ENCODE measurements around the gene MAML3. TPM values are rescaled to one million over a fixed set of nuclear protein-coding genes. Genes with fewer than 3 reads are reported as not detected.

MAML3 gene
- total RNA-seq, 5 donors from 2014 or later (not counting 1 experiment from before 2014, with no cell fraction given), result 2.0 to 3.4 (median 2.7) TPM

- ATAC-seq (replicated peaks in 1 of 4) (no peak), DNase-seq (no peak)
- H3K36me3 Mint-ChIP-seq, result no peaks in the 10 kb centered on the region
- Histone ChIP-seq H3K27ac (ENCODE audit: low read length) (no peak overlapping the region), H3K4me3 (ENCODE audit: control insufficient read depth in 1 of 2, extremely low read depth in 1 of 2, low read length in 1 of 2) (no peak overlapping the region), H3K4me1 (ENCODE audit: control insufficient read depth in 1 of 2, extremely low read depth in 1 of 2, insufficient read depth in 2 of 2, low read length in 2 of 2) (peaks cover 7 to 10% of the 10 kb centered on the region in 2 experiments), H3K36me3 (ENCODE audit: control insufficient read depth in 2 of 2, extremely low read depth in 1 of 2, insufficient read depth in 1 of 2, low read length in 1 of 2) (no peaks in the 10 kb centered on the region), H3K27me3 (replicated peaks in 1 of 2; ENCODE audit: control insufficient read depth in 2 of 2, extremely low read depth in 1 of 2, insufficient read depth in 2 of 2, low read length in 1 of 2) (no peaks in the 10 kb centered on the region), H3K9me3 (no peaks in the 10 kb centered on the region)
- POLR2A ChIA-PET, result no interaction called here
- no CpG with 5 or more reads among the region's 1 CpG for WGBS (ENCODE audit: insufficient coverage)
- CTCF ChIA-PET, result no interaction called here
- peaks cover 27 to 40% (median 31%) of the 10 kb centered on the region in 3 donors for H3K4me1 Mint-ChIP-seq
- no peaks in the 10 kb centered on the region for H3K9me3 Mint-ChIP-seq
- no peak overlapping the region for H3K4me3 Mint-ChIP-seq
- no peaks in the 10 kb centered on the region for H3K27me3 Mint-ChIP-seq
- no peak overlapping the region for H3K27ac Mint-ChIP-seq
Measured at GRCh38 chr4:140106289-140106844, 47.6 kb downstream of the MAML3 start.

- Histone ChIP-seq H3K27ac (ENCODE audit: low read length) (no peak overlapping the region), H3K4me1 (ENCODE audit: control insufficient read depth in 1 of 2, extremely low read depth in 1 of 2, insufficient read depth in 2 of 2, low read length in 2 of 2) (peaks cover 9 to 12% of the 10 kb centered on the region in 2 experiments), H3K27me3 (replicated peaks in 1 of 2; ENCODE audit: control insufficient read depth in 2 of 2, extremely low read depth in 1 of 2, insufficient read depth in 2 of 2, low read length in 1 of 2) (no peaks in the 10 kb centered on the region), H3K4me3 (ENCODE audit: control insufficient read depth in 1 of 2, extremely low read depth in 1 of 2, low read length in 1 of 2) (no peak overlapping the region), H3K36me3 (ENCODE audit: control insufficient read depth in 2 of 2, extremely low read depth in 1 of 2, insufficient read depth in 1 of 2, low read length in 1 of 2) (no peaks in the 10 kb centered on the region), H3K9me3 (no peaks in the 10 kb centered on the region)
- ChIA-PET POLR2A (no interaction called here), CTCF (no interaction called here)
- Mint-ChIP-seq H3K36me3 (no peaks in the 10 kb centered on the region), H3K27ac (no peak overlapping the region), H3K9me3 (no peaks in the 10 kb centered on the region), H3K4me3 (no peak overlapping the region), H3K27me3 (no peaks in the 10 kb centered on the region), H3K4me1 (peaks cover 33 to 47% (median 38%) of the 10 kb centered on the region in 3 donors)
- ATAC-seq (replicated peaks in 1 of 4), result no peak
- DNase-seq, result no peak
- WGBS (ENCODE audit: insufficient coverage), result no CpG with 5 or more reads among the region's 2 CpGs
Measured at GRCh38 chr4:140105436-140105835, 48.5 kb downstream of the MAML3 start.

DNA sequence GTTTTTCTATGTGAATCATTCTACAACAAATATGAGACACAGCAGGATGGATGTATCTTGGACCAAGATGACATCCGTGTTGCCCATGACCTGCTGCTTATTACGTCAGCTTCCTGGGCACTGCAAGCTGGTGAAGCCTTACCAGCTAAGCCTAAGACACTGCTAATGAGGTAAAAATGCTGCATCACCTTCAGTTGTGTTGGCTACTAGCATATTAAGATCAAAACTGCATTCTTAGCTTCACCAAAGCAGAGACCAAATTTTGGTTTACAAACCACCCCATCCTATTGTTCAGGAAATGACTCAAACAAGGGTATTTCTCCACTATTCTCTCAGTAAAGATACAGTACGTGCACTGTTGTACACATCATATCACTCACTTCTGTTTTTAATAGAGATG lies 50.3 kb downstream of the MAML3 start:
- Histone ChIP-seq H3K9me3 (no peaks in the 10 kb centered on the region), H3K36me3 (ENCODE audit: control insufficient read depth in 2 of 2, extremely low read depth in 1 of 2, insufficient read depth in 1 of 2, low read length in 1 of 2) (no peaks in the 10 kb centered on the region), H3K27me3 (replicated peaks in 1 of 2; ENCODE audit: control insufficient read depth in 2 of 2, extremely low read depth in 1 of 2, insufficient read depth in 2 of 2, low read length in 1 of 2) (no peaks in the 10 kb centered on the region), H3K4me1 (ENCODE audit: control insufficient read depth in 1 of 2, extremely low read depth in 1 of 2, insufficient read depth in 2 of 2, low read length in 2 of 2) (peaks cover 13 to 23% of the 10 kb centered on the region in 2 experiments), H3K27ac (ENCODE audit: low read length) (peak overlapping the region; percentile 27), H3K4me3 (ENCODE audit: control insufficient read depth in 1 of 2, extremely low read depth in 1 of 2, low read length in 1 of 2) (no peak overlapping the region)
- ATAC-seq (replicated peaks in 1 of 4), result peak; percentile 68 to 80 (median 72)
- peak overlapping the region; percentile 71 to 74 for H3K27ac Mint-ChIP-seq
- CTCF ChIA-PET, result interaction anchor here (0.8 to 1.0 kb wide), 3 partner anchors 9 to 47 kb away, joined by 3 read pairs; no protein-coding TSS in a partner anchor
- no peaks in the 10 kb centered on the region for H3K9me3 Mint-ChIP-seq
- no peaks in the 10 kb centered on the region for H3K36me3 Mint-ChIP-seq
- 5% methylated on average over 2 of the region's 3 CpGs for WGBS (ENCODE audit: insufficient coverage)
- peaks cover 45 to 55% (median 52%) of the 10 kb centered on the region in 3 donors for H3K4me1 Mint-ChIP-seq
- no peaks in the 10 kb centered on the region for H3K27me3 Mint-ChIP-seq
- no peak overlapping the region for H3K4me3 Mint-ChIP-seq
- DNase-seq, result peak in 4 of 35 experiments; percentile 7 to 38 (median 20)
- POLR2A ChIA-PET, result interaction anchor here in 1 of 2 donors (1.0 kb wide), 1 partner anchor 9 kb away, joined by 3 read pairs; no protein-coding TSS in a partner anchor

DNA sequence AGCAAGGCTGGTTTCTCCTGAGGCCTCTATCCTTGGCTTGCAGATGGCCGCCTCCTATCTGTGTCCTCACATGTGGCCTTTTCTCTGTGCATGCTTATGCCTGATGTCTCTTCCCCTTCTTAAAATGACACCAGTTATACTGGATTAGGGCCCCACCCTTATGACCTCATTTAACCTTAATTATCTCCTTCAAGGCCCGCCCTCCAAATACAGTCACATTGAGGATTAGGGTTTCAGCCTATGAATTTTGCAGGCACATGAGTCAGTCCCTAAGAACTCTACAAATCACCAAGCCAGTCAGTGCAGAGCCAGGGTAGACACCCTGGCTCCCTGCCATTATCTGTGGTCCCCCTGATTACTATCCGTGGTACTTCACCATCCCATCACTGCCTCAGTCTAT lies 51.6 kb downstream of the MAML3 start:
- H3K4me3 Mint-ChIP-seq, result no peak overlapping the region
- POLR2A ChIA-PET, result no interaction called here

DNA sequence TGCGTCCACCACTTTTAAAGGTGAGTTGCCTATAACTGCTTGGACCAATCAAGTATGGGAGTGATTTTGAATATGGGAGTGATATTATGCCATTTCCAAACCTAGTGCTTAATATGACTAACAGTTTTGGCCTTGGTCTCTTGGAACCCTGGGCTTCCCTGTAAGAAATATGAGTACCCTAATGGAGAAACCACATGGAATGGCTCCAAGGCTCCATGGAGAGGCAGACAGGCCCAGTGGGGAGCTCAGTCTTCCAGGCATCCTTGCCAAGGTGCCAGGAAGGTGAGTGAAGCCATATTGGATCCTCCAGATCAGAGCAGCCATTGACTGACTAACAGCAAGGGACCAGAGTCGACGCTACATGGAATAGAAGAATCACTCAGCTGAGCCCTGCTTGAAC lies 53.2 kb downstream of the MAML3 start:
- peaks cover 22 to 36% of the 10 kb centered on the region in 2 experiments for H3K4me1 ChIP-seq (ENCODE audit: control insufficient read depth in 1 of 2, extremely low read depth in 1 of 2, insufficient read depth in 2 of 2, low read length in 2 of 2)
- no peaks in the 10 kb centered on the region for H3K9me3 Mint-ChIP-seq
- no peak overlapping the region for H3K27ac ChIP-seq (ENCODE audit: low read length)
- ChIA-PET POLR2A (no interaction called here), CTCF (interaction anchor here in 1 of 2 donors (0.6 kb wide), 1 partner anchor 50 kb away, joined by 5 read pairs; no protein-coding TSS in a partner anchor)
- ATAC-seq (replicated peaks in 1 of 4) (no peak), DNase-seq (no peak)
- H3K27ac Mint-ChIP-seq, result no peak overlapping the region
- no peaks in the 10 kb centered on the region for H3K9me3 ChIP-seq
- 75% methylated on average over 2 of the region's 3 CpGs for WGBS (ENCODE audit: insufficient coverage)
- H3K27me3 ChIP-seq (replicated peaks in 1 of 2; ENCODE audit: control insufficient read depth in 2 of 2, extremely low read depth in 1 of 2, insufficient read depth in 2 of 2, low read length in 1 of 2), result no peaks in the 10 kb centered on the region
- no peaks in the 10 kb centered on the region for H3K36me3 ChIP-seq (ENCODE audit: control insufficient read depth in 2 of 2, extremely low read depth in 1 of 2, insufficient read depth in 1 of 2, low read length in 1 of 2)
- no peaks in the 10 kb centered on the region for H3K36me3 Mint-ChIP-seq
- peaks cover 55 to 73% (median 68%) of the 10 kb centered on the region in 3 donors for H3K4me1 Mint-ChIP-seq
- H3K27me3 Mint-ChIP-seq, result no peaks in the 10 kb centered on the region
- no peak overlapping the region for H3K4me3 ChIP-seq (ENCODE audit: control insufficient read depth in 1 of 2, extremely low read depth in 1 of 2, low read length in 1 of 2)
- H3K4me3 Mint-ChIP-seq, result no peak overlapping the region

More for the DNA sequence above, 51.6 kb downstream of the MAML3 start:
- peaks cover 40 to 57% (median 52%) of the 10 kb centered on the region in 3 donors for H3K4me1 Mint-ChIP-seq
- H3K4me3 ChIP-seq (ENCODE audit: control insufficient read depth in 1 of 2, extremely low read depth in 1 of 2, low read length in 1 of 2), result no peak overlapping the region
- no peak overlapping the region for H3K27ac Mint-ChIP-seq
- H3K27me3 ChIP-seq (replicated peaks in 1 of 2; ENCODE audit: control insufficient read depth in 2 of 2, extremely low read depth in 1 of 2, insufficient read depth in 2 of 2, low read length in 1 of 2), result no peaks in the 10 kb centered on the region
- H3K4me1 ChIP-seq (ENCODE audit: control insufficient read depth in 1 of 2, extremely low read depth in 1 of 2, insufficient read depth in 2 of 2, low read length in 2 of 2), result peaks cover 13 to 20% of the 10 kb centered on the region in 2 experiments
- H3K9me3 Mint-ChIP-seq, result no peaks in the 10 kb centered on the region
- CTCF ChIA-PET, result no interaction called here
- no peaks in the 10 kb centered on the region for H3K27me3 Mint-ChIP-seq
- 92% methylated on average over 2 of the region's 3 CpGs for WGBS (ENCODE audit: insufficient coverage)
- no peaks in the 10 kb centered on the region for H3K36me3 ChIP-seq (ENCODE audit: control insufficient read depth in 2 of 2, extremely low read depth in 1 of 2, insufficient read depth in 1 of 2, low read length in 1 of 2)
- no peaks in the 10 kb centered on the region for H3K9me3 ChIP-seq
- no peak overlapping the region for H3K27ac ChIP-seq (ENCODE audit: low read length)
- DNase-seq (no peak), ATAC-seq (replicated peaks in 1 of 4) (no peak)
- H3K36me3 Mint-ChIP-seq, result no peaks in the 10 kb centered on the region

DNA sequence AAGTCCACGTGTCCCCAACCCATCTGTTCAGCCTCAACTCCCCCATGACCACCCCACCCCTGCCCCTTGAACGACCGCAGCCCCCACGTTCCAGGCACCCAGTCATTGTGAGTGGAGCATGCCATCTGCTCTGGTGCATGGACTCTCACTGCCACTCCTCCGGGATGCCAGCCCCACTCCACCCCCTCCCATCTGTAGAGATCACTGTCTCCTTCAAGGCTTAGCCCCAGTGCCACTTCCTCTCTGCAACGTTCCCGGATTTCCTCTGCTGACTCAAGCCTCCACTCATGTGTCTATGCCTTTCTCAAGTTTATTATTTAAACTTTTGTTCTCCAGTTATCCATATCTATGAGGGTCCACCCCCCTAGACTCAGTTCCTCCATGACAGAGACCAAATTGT lies 54.0 kb downstream of the MAML3 start:
- H3K36me3 Mint-ChIP-seq, result no peaks in the 10 kb centered on the region
- no peaks in the 10 kb centered on the region for H3K9me3 Mint-ChIP-seq
- peak overlapping the region; percentile 12 to 69 for H3K27ac Mint-ChIP-seq
- H3K9me3 ChIP-seq, result no peaks in the 10 kb centered on the region
- H3K27me3 ChIP-seq (replicated peaks in 1 of 2; ENCODE audit: control insufficient read depth in 2 of 2, extremely low read depth in 1 of 2, insufficient read depth in 2 of 2, low read length in 1 of 2), result no peaks in the 10 kb centered on the region
- ChIA-PET CTCF (no interaction called here), POLR2A (no interaction called here)
- no peak overlapping the region for H3K4me3 ChIP-seq (ENCODE audit: control insufficient read depth in 1 of 2, extremely low read depth in 1 of 2, low read length in 1 of 2)
- H3K4me1 ChIP-seq (ENCODE audit: control insufficient read depth in 1 of 2, extremely low read depth in 1 of 2, insufficient read depth in 2 of 2, low read length in 2 of 2), result peaks cover 30 to 44% of the 10 kb centered on the region in 2 experiments
- H3K4me1 Mint-ChIP-seq, result peaks cover 63 to 79% (median 75%) of the 10 kb centered on the region in 3 donors
- no peaks in the 10 kb centered on the region for H3K27me3 Mint-ChIP-seq
- no peak overlapping the region for H3K27ac ChIP-seq (ENCODE audit: low read length)
- 7% methylated on average over 6 of the region's 7 CpGs for WGBS (ENCODE audit: insufficient coverage)
- DNase-seq (peak in 4 of 35 experiments; percentile 12 to 31 (median 18)), ATAC-seq (replicated peaks in 1 of 4) (peak in 2 of 4 experiments; percentile 14 to 32)
- H3K36me3 ChIP-seq (ENCODE audit: control insufficient read depth in 2 of 2, extremely low read depth in 1 of 2, insufficient read depth in 1 of 2, low read length in 1 of 2), result no peaks in the 10 kb centered on the region
- peak overlapping the region; percentile 0 to 15 (median 12) for H3K4me3 Mint-ChIP-seq

Data from T-cell (primary cell).